ENCODE data around the gene SCN9A.

DNA sequence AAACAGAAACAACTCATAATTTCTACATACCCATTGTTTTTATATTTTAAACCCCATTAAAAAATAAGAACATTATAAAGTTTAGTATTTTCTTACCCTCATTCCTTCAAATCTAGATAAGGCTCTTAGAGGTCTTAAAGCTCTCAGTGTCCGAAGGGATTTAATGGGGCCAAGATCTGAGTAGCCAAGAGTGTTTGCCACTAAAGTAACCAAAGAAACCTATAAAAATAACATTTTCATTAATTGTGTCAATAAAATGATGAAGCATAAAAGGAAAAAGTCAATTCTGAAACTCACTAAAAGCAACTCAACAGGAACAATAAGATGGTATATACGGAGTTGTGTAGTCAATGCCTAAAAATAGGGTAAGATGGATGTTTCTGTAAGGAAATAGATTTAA lies 142.5 kb downstream of the SCN9A start:
- TF ChIP-seq SRF (IDR thresholded peaks at IDR 0.05; ENCODE audit: low read depth in 2 of 2, low read length in 2 of 2) (no peak), NR2C1 (IDR thresholded peaks at IDR 0.05) (no peak), NFYB (IDR thresholded peaks at IDR 0.05; ENCODE audit: insufficient read depth, low read depth, low read length) (no peak)
- TF ChIP-seq, protein P1, sequence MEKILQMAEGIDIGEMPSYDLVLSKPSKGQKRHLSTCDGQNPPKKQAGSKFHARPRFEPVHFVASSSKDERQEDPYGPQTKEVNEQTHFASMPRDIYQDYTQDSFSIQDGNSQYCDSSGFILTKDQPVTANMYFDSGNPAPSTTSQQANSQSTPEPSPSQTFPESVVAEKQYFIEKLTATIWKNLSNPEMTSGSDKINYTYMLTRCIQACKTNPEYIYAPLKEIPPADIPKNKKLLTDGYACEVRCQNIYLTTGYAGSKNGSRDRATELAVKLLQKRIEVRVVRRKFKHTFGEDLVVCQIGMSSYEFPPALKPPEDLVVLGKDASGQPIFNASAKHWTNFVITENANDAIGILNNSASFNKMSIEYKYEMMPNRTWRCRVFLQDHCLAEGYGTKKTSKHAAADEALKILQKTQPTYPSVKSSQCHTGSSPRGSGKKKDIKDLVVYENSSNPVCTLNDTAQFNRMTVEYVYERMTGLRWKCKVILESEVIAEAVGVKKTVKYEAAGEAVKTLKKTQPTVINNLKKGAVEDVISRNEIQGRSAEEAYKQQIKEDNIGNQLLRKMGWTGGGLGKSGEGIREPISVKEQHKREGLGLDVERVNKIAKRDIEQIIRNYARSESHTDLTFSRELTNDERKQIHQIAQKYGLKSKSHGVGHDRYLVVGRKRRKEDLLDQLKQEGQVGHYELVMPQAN (conservative IDR thresholded peaks at IDR 0.05), result no peak

Data from GM12878 (cell line).